ENCODE data around the gene PITRM1.

The PITRM1 gene

DNA sequence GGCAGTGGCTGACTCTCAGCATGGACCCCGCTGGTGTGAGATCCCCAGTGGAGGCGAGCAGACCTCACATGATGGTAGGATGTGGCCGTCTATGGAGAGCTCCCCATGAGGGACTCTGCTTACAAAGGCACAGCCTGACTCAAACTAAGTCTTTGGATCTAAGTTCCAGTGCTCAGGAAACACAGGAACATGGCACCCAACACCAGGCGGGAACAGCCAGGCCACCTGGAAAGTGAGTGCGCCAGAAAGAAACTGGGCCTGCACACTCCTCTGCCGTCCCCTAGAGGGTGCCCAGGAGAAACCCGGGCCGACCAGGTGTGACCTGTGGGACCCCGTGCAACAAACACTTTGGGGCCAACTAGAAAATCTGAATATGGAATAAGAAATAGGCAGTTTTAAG is 10.0 kb downstream of the PITRM1 start:
- Mint-ChIP-seq H3K36me3 (peaks cover 82% of the 10 kb centered on the region), H3K4me3 (no peak overlapping the region), H3K27ac (no peak overlapping the region), H3K9me3 (no peaks in the 10 kb centered on the region), H3K4me1 (no peaks in the 10 kb centered on the region), H3K27me3 (no peaks in the 10 kb centered on the region)
- no peak for ATAC-seq

DNA sequence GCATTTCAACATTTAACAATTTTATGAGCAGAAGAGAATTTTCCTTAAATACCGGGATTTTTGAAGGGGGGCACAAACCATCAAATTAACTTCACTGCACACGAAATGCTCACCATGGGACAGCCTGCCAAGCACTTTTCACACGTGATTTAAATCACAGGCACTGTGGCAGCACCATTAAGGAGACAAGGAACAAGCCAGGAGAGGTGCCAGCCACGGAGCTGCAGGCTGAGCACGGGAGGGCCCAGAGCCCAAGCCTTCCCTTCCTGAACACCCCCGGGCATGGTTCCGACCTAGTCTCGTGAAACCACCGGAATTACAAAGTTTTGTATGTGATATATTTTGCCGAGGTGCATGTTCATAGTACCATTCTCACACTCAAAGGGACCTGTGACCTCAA is 13.4 kb downstream of the PITRM1 start:
- no peaks in the 10 kb centered on the region for H3K27me3 Mint-ChIP-seq
- H3K9me3 Mint-ChIP-seq, result no peaks in the 10 kb centered on the region
- H3K27ac Mint-ChIP-seq, result no peak overlapping the region
- H3K4me1 Mint-ChIP-seq, result no peaks in the 10 kb centered on the region
- H3K4me3 Mint-ChIP-seq, result no peak overlapping the region
- ATAC-seq, result no peak
- peaks cover 82% of the 10 kb centered on the region for H3K36me3 Mint-ChIP-seq

- H3K9me3 Mint-ChIP-seq, result no peaks in the 10 kb centered on the region
- H3K36me3 Mint-ChIP-seq, result peaks cover 83% of the 10 kb centered on the region
- ATAC-seq, result no peak
- H3K4me1 Mint-ChIP-seq, result no peaks in the 10 kb centered on the region
- H3K4me3 Mint-ChIP-seq, result no peak overlapping the region
- H3K27ac Mint-ChIP-seq, result no peak overlapping the region
- no peaks in the 10 kb centered on the region for H3K27me3 Mint-ChIP-seq
Measured at GRCh38 chr10:3154666-3155065, 17.9 kb downstream of the PITRM1 start.

- H3K27ac Mint-ChIP-seq, result no peak overlapping the region
- H3K36me3 Mint-ChIP-seq, result peaks cover 83% of the 10 kb centered on the region
- H3K4me1 Mint-ChIP-seq, result no peaks in the 10 kb centered on the region
- H3K27me3 Mint-ChIP-seq, result no peaks in the 10 kb centered on the region
- H3K9me3 Mint-ChIP-seq, result no peaks in the 10 kb centered on the region
- H3K4me3 Mint-ChIP-seq, result no peak overlapping the region
- ATAC-seq, result no peak
Measured at GRCh38 chr10:3152566-3152935, 20.0 kb downstream of the PITRM1 start.

DNA sequence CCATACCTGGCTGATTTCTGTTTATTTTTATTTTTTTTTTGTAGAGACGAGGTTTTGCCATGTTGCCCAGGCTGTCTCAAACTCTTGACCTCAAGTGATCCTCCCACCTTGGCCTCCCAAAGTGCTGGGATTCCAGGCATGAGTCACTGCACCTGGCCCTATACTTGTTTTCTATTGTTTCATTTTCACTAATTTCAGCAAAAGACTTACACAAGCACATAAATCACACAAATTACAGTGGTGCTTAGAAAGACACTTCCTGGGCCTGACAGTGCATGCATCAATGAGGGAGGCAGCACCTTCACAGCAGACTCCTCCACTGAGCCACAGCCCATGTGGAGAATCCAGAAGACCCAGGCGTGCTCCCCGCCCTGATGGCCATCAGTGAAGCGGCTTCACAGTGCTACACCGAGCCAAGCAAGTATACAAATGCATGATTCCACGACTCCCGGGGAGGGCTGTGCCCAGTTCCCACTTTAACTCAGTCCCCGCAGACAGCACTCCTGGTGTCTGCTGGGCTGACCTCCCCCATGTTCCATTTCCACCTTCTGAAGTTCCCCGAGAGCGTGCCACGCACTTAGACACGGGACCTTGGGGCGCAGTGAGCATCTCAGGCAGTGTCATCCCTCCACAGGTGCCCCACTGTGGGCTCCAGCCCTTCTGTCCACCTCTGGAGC is 20.6 kb downstream of the PITRM1 start:
- no peaks in the 10 kb centered on the region for H3K27me3 Mint-ChIP-seq
- H3K36me3 Mint-ChIP-seq, result peaks cover 83% of the 10 kb centered on the region
- H3K9me3 Mint-ChIP-seq, result no peaks in the 10 kb centered on the region
- no peak for ATAC-seq
- H3K4me1 Mint-ChIP-seq, result no peaks in the 10 kb centered on the region
- no peak overlapping the region for H3K27ac Mint-ChIP-seq
- no peak overlapping the region for H3K4me3 Mint-ChIP-seq

GRCh38 chr10:3150961-3151360 is 21.6 kb downstream of the PITRM1 start:
- no peaks in the 10 kb centered on the region for H3K4me1 Mint-ChIP-seq
- H3K36me3 Mint-ChIP-seq, result peaks cover 85% of the 10 kb centered on the region
- no peaks in the 10 kb centered on the region for H3K27me3 Mint-ChIP-seq
- no peak overlapping the region for H3K4me3 Mint-ChIP-seq
- H3K27ac Mint-ChIP-seq, result no peak overlapping the region
- ATAC-seq, result no peak
- H3K9me3 Mint-ChIP-seq, result no peaks in the 10 kb centered on the region

- ATAC-seq, result no peak
- no peaks in the 10 kb centered on the region for H3K4me1 Mint-ChIP-seq
- H3K9me3 Mint-ChIP-seq, result no peaks in the 10 kb centered on the region
- H3K27me3 Mint-ChIP-seq, result no peaks in the 10 kb centered on the region
- H3K27ac Mint-ChIP-seq, result no peak overlapping the region
- H3K4me3 Mint-ChIP-seq, result no peak overlapping the region
- peaks cover 87% of the 10 kb centered on the region for H3K36me3 Mint-ChIP-seq
Measured at GRCh38 chr10:3150366-3150765, 22.2 kb downstream of the PITRM1 start.

DNA sequence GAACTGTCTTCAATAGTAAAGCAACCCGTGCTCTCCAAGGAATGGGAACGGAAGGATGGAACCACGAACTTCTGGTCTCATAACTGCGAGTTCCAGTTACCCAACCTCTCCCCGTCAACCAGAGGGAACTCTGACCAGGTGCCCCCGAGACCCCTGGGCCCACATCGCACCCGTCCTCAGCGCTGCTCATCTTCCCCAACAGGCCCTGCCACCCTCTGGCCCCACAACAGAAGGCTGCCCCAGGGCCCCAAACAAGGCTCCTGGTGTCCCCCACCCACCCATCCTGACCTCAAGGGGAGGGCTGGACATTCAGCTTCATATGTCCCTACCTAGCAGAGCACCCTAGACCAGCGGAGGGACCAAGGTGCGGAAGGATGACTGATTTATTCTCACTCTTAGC is 22.7 kb downstream of the PITRM1 start:
- no peak for ATAC-seq
- H3K9me3 Mint-ChIP-seq, result no peaks in the 10 kb centered on the region
- H3K36me3 Mint-ChIP-seq, result peaks cover 87% of the 10 kb centered on the region
- H3K27ac Mint-ChIP-seq, result no peak overlapping the region
- H3K4me3 Mint-ChIP-seq, result no peak overlapping the region
- no peaks in the 10 kb centered on the region for H3K4me1 Mint-ChIP-seq
- no peaks in the 10 kb centered on the region for H3K27me3 Mint-ChIP-seq

DNA sequence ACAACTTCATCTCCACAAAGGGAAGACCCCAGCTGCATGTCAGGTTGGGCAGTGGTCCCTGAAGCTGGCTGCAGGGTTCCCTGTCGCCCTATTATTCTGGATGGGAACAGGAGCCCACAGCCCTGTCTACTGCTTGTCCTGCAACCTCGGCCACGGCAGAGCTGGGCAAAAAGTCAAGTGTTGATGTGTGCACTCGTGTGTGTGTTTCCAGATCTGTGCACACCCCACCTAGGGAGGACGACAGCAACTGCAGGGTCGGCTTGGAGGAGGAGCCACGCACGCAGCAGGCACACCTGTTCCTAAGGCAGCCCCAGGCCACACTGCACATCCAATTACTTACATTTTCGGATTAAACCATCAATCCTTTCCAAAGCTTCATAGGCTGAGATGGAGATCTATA is 23.6 kb downstream of the PITRM1 start:
- H3K4me1 Mint-ChIP-seq, result no peaks in the 10 kb centered on the region
- H3K36me3 Mint-ChIP-seq, result peaks cover 87% of the 10 kb centered on the region
- no peak for ATAC-seq
- H3K27me3 Mint-ChIP-seq, result no peaks in the 10 kb centered on the region
- H3K4me3 Mint-ChIP-seq, result no peak overlapping the region
- no peaks in the 10 kb centered on the region for H3K9me3 Mint-ChIP-seq
- no peak overlapping the region for H3K27ac Mint-ChIP-seq

- Mint-ChIP-seq H3K9me3 (no peaks in the 10 kb centered on the region), H3K27ac (no peak overlapping the region), H3K36me3 (peaks cover 87% of the 10 kb centered on the region), H3K27me3 (no peaks in the 10 kb centered on the region), H3K4me1 (no peaks in the 10 kb centered on the region), H3K4me3 (no peak overlapping the region)
- ATAC-seq, result no peak
Measured at GRCh38 chr10:3148041-3148440, 24.5 kb downstream of the PITRM1 start.

- no peaks in the 10 kb centered on the region for H3K4me1 Mint-ChIP-seq
- ATAC-seq, result no peak
- H3K36me3 Mint-ChIP-seq, result peaks cover 87% of the 10 kb centered on the region
- no peaks in the 10 kb centered on the region for H3K27me3 Mint-ChIP-seq
- H3K4me3 Mint-ChIP-seq, result no peak overlapping the region
- H3K9me3 Mint-ChIP-seq, result no peaks in the 10 kb centered on the region
- no peak overlapping the region for H3K27ac Mint-ChIP-seq
Measured at GRCh38 chr10:3147117-3147820, 25.3 kb downstream of the PITRM1 start.

- no peak for ATAC-seq
- Mint-ChIP-seq H3K4me1 (no peaks in the 10 kb centered on the region), H3K27ac (no peak overlapping the region), H3K4me3 (no peak overlapping the region), H3K27me3 (no peaks in the 10 kb centered on the region), H3K36me3 (peaks cover 93% of the 10 kb centered on the region), H3K9me3 (no peaks in the 10 kb centered on the region)
Measured at GRCh38 chr10:3146289-3146688, 26.3 kb downstream of the PITRM1 start.

GRCh38 chr10:3145366-3145765 is 27.2 kb downstream of the PITRM1 start:
- peaks cover 90% of the 10 kb centered on the region for H3K36me3 Mint-ChIP-seq
- no peaks in the 10 kb centered on the region for H3K9me3 Mint-ChIP-seq
- no peak overlapping the region for H3K27ac Mint-ChIP-seq

GRCh38 chr10:3143791-3144434 is 28.7 kb downstream of the PITRM1 start:
- no peak overlapping the region for H3K27ac Mint-ChIP-seq
- ATAC-seq, result no peak
- no peaks in the 10 kb centered on the region for H3K27me3 Mint-ChIP-seq
- no peak overlapping the region for H3K4me3 Mint-ChIP-seq
- H3K9me3 Mint-ChIP-seq, result no peaks in the 10 kb centered on the region
- H3K36me3 Mint-ChIP-seq, result peaks cover 90% of the 10 kb centered on the region
- H3K4me1 Mint-ChIP-seq, result no peaks in the 10 kb centered on the region

More at GRCh38 chr10:3145366-3145765, 27.2 kb downstream of the PITRM1 start:
- Mint-ChIP-seq H3K4me3 (no peak overlapping the region), H3K27me3 (no peaks in the 10 kb centered on the region), H3K4me1 (no peaks in the 10 kb centered on the region)
- ATAC-seq, result no peak

DNA sequence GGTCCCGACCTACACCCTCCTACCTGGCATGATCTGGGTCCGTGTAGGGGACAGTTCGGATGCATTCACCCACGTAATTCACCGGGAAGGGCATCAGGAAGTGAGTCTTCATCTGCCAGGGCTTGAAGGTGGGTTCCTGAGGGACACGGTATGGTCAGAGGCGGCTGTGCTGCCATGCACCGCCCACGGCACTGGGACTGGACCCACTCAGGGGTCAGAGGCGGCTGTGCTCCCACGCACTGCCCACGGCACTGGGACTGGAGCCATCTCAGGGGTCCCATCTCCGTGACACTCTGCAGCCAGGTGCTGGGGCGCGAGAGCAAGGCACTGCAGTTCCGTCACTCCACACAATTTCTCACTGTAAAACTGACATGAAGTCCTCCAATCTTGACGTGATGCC is 29.2 kb downstream of the PITRM1 start:
- Mint-ChIP-seq H3K27me3 (no peaks in the 10 kb centered on the region), H3K4me3 (no peak overlapping the region), H3K36me3 (peaks cover 92% of the 10 kb centered on the region), H3K9me3 (no peaks in the 10 kb centered on the region), H3K4me1 (no peaks in the 10 kb centered on the region), H3K27ac (no peak overlapping the region)
- ATAC-seq, result no peak

Data from stimulated activated memory B cell treated with anti-CD40 and anti-IgM and Interleukin-4, amounts not matched to agents 10 μg/mL and 1 μg/mL and 100 μg/mL, for 72 hours (primary cell).